Muscle of leg (tissue), 11 donors: Measurements from ENCODE around the gene CDK3. TPM values are rescaled to one million over a fixed set of nuclear protein-coding genes. Genes with fewer than 3 reads are reported as not detected.
"Not testable (repeated sequence)": the region's sequence is repeated elsewhere in the genome, so short reads cannot be mapped to it uniquely, and the experiment has no call there.

ENCODE experiments used
- DNase-seq: peaks from one replicate; pipeline ENCODE4 v3.0.0; 2013
- H3K27ac ChIP-seq: one replicate; pipeline ENCODE4 v1.5.1; 2013; ENCODE audit warnings: mild to moderate bottlenecking, low read length, control low read depth
- H3K27me3 ChIP-seq: one replicate; pipeline ENCODE4 v1.6.1; 2013; ENCODE audit warnings: low read length; ENCODE audit not compliant: control insufficient read depth, insufficient read depth
- H3K36me3 ChIP-seq: one replicate; pipeline ENCODE4 v1.6.1; 2013; ENCODE audit warnings: low read length; ENCODE audit not compliant: control insufficient read depth, insufficient read depth
- H3K4me1 ChIP-seq: one replicate; pipeline ENCODE4 v1.6.1; 2013; ENCODE audit warnings: low read length; ENCODE audit not compliant: control insufficient read depth, insufficient read depth
- H3K4me3 ChIP-seq: one replicate; pipeline ENCODE4 v1.5.1; 2013; ENCODE audit warnings: low read length, control low read depth
- H3K9me3 ChIP-seq: replicated peaks from 2 replicates; pipeline ENCODE4 v1.6.1; 2013; ENCODE audit warnings: low read depth, low read length; ENCODE audit not compliant: control insufficient read depth
- WGBS: methylation state at CpG from one replicate; pipeline ENCODE4 v1.1.5; 2013; ENCODE audit warnings: missing lambda C conversion rate; ENCODE audit not compliant: insufficient coverage; 5-methylcytosine and 5-hydroxymethylcytosine counted together
- polyA plus RNA-seq, 8 donors: library from polyadenylated mRNA; unstranded; fragments of 120-200 nt; gene quantifications; one replicate each; pipeline versions ENCODE4 v1.2.1 to v1.2.3, GENCODE V29; 2013; ENCODE audit warnings: inconsistent platforms in 1 of 8, low replicate concordance in 1 of 8; ENCODE audit not compliant: insufficient read length in 8 of 8, insufficient read depth in 1 of 8
- total RNA-seq: library from RNA; stranded (reverse); fragments of 120-200 nt; gene quantifications from one replicate; pipeline ENCODE4 v1.2.4, GENCODE V29; 2013

Gene CDK3
- total and polyA plus RNA-seq, 9 donors = 3.6 to 8.6 (median 6.9) TPM

DNA sequence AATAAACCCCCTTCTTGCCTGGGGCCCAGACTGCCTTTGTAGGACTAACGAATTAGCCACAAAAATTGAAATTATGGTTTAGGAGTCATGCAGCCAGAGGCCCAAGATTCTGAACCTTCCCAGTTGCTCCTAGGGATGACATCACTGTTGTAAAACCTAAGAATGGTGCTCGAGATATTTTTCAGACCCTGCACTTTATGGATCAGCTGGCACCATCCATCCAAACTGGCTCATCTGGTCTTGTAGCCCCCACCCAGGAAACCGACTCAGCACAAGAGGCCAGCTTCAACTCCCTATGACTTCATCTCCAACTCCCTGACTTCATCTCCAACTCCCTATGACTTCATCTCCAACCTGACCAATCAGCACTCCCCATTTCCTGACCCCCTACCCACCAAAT, 37.4 kb downstream of the CDK3 start:
- H3K9me3 ChIP-seq = no peaks in the 10 kb centered on the region
- no peak for DNase-seq
- H3K4me3 ChIP-seq = no peak overlapping the region
- WGBS = 85% methylated on average over 3 of the region's 3 CpGs
- H3K27me3 ChIP-seq = peaks cover 2% of the 10 kb centered on the region
- peaks cover 4% of the 10 kb centered on the region for H3K4me1 ChIP-seq
- H3K36me3 ChIP-seq = peaks cover 52% of the 10 kb centered on the region
- H3K27ac ChIP-seq = no peak overlapping the region

DNA sequence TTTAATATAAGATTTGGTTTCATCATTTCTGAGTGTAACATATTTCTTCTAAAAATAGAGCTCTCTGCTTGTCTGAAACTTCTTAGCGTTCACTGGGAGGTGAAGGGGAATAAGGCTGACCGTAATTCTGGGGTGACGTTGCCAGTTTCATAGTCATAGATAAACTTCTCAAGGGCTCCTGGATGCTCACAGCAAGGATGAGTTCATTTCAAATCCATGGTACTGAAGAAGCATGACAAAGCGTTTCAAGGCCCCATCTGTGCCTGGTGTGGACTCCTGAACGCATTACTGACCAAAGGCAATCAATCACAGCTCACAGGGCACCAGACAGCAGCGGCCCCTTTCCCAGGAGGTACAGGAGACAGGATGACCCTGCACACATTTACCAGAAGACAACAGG, 38.5 kb downstream of the CDK3 start:
- WGBS = 51% methylated on average over 3 of the region's 6 CpGs
- no peak overlapping the region for H3K27ac ChIP-seq
- H3K4me1 ChIP-seq = peaks cover 4% of the 10 kb centered on the region
- H3K36me3 ChIP-seq = peaks cover 62% of the 10 kb centered on the region
- H3K27me3 ChIP-seq = no peaks in the 10 kb centered on the region
- no peaks in the 10 kb centered on the region for H3K9me3 ChIP-seq
- no peak for DNase-seq
- no peak overlapping the region for H3K4me3 ChIP-seq

DNA sequence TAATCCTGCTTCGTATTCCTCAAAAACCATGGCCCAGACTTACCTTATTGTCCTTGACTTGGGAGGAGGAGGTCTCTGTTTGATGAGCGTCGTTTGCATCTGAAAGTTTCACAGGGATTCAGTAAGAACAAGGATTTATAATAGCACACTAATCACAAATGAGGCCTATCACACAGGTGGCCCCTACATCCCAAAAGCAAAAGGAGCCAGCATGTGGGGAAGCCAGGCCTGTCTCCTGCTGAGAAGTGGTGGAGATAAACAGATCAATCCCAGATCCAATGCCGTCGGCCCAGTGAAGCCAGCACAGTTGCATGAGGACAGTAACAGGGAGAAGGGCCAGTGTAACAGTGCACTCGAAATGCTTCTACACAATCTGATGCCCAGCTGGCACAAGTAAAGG, 39.7 kb downstream of the CDK3 start:
- 60% methylated on average over 2 of the region's 6 CpGs for WGBS

DNA sequence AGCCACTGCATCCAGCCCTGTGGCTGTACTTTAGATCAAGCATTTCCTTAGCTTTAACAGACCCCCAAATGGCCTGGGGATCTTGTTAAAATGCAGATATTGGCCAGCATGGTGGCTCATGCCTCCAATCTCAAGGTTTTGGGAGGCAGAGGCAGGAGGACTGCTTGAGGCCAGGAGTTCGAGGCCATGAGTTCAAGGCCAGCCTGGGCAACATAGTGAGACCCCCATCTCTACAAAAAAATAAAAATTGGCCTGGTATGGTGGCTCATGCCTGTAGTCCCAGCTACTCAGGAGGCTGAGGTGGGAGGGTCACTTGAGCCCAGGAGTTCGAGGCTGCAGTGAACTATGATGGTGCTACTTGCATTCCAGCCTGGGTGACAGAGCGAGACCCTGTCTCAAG, 42.2 kb downstream of the CDK3 start:
- H3K4me1 ChIP-seq, H3K27ac ChIP-seq, H3K27me3 ChIP-seq, DNase-seq, H3K9me3 ChIP-seq, H3K4me3 ChIP-seq: not testable (repeated sequence)
- 100% methylated on average over 2 of the region's 3 CpGs for WGBS
- peaks cover 92% of the 10 kb centered on the region for H3K36me3 ChIP-seq

More for the DNA sequence above, 39.7 kb downstream of the CDK3 start:
- no peak overlapping the region for H3K27ac ChIP-seq
- H3K4me3 ChIP-seq = no peak overlapping the region
- DNase-seq = no peak
- peaks cover 4% of the 10 kb centered on the region for H3K4me1 ChIP-seq
- no peaks in the 10 kb centered on the region for H3K27me3 ChIP-seq
- peaks cover 75% of the 10 kb centered on the region for H3K36me3 ChIP-seq
- H3K9me3 ChIP-seq = no peaks in the 10 kb centered on the region

DNA sequence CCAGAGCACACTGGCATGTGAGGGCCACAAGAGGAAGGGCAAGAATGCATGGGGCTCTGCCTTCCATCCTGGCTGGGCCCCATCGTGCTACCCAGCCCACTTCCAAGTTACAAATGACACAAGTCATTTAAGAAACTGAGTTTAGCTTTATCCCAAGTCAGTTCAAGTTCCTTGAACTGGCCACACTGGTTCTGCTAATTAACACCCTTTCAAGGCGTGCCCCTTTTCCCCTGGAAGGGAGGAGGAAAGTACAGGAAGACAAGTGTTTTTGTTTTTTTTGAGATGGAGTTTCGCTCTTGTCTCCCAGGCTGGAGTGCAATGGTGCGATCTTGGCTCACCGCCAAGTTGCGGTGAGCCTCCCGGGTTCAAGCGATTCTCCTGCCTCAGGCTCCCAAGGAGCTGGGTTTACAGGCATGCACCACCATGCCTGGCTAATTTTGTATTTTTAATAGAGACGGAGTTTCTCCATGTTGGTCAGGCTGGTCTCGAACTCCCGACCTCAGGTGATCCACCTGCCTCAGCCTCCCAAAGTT, 43.9 kb downstream of the CDK3 start:
- not testable (repeated sequence) for DNase-seq, H3K27ac ChIP-seq, H3K4me1 ChIP-seq, H3K9me3 ChIP-seq, H3K4me3 ChIP-seq, H3K27me3 ChIP-seq
- H3K36me3 ChIP-seq = peaks cover 91% of the 10 kb centered on the region
- WGBS = 100% methylated on average over 1 of the region's 11 CpGs

DNA sequence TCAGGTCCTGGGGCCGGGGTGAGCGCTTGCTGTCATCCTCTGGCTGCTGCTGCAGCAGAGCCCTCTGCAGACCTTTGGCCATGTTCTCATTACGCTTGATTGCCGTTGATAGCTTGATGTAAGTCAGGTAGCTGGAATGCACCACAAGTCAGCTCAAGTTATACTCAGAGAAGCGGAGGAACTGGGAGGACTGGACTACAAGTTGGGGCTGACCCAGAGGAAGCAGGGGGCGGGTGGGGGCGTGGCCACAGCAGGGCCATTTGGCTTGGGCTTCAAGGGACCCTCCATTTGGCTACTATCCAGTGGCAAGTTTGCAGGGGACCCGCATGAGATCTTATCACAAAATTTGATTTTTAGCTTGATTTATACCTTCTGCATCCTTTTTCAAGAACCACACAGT, 45.4 kb downstream of the CDK3 start:
- no peak for DNase-seq
- no peak overlapping the region for H3K4me3 ChIP-seq
- no peaks in the 10 kb centered on the region for H3K27me3 ChIP-seq
- no peak overlapping the region for H3K27ac ChIP-seq
- no peaks in the 10 kb centered on the region for H3K9me3 ChIP-seq
- no peaks in the 10 kb centered on the region for H3K4me1 ChIP-seq
- peaks cover 88% of the 10 kb centered on the region for H3K36me3 ChIP-seq
- 84% methylated on average over 8 of the region's 8 CpGs for WGBS

DNA sequence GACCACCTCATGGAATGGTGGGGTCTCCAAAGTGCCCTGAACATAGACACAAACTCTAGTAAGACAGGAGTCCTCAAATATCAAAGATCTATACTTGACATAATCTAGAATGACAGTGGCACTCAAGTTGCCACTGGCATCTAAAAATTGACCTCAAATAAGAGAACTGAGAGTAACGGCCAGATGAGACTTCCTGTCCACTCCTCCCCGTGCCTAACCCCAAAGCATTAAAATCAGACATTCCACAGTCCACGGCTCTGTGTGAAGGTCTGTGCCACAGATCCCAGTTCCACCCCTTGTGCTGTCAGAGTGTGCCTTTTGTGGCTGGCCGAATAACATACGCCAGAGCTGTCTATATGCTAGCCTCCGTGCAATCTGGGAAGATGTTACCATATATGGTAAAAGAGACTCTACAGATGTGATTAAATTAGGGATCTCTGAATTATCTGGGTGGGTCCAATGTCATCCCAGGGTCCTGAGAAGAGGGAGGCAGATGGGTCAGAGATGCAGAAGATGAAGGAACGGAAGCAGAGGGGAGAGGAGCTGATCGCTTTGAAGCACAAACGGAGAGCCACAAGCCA, 47.5 kb downstream of the CDK3 start:
- WGBS = 80% methylated on average over 7 of the region's 9 CpGs
- no peaks in the 10 kb centered on the region for H3K27me3 ChIP-seq
- DNase-seq = no peak
- no peaks in the 10 kb centered on the region for H3K9me3 ChIP-seq
- no peaks in the 10 kb centered on the region for H3K4me1 ChIP-seq
- H3K27ac ChIP-seq = no peak overlapping the region
- H3K4me3 ChIP-seq = no peak overlapping the region
- peaks cover 81% of the 10 kb centered on the region for H3K36me3 ChIP-seq

DNA sequence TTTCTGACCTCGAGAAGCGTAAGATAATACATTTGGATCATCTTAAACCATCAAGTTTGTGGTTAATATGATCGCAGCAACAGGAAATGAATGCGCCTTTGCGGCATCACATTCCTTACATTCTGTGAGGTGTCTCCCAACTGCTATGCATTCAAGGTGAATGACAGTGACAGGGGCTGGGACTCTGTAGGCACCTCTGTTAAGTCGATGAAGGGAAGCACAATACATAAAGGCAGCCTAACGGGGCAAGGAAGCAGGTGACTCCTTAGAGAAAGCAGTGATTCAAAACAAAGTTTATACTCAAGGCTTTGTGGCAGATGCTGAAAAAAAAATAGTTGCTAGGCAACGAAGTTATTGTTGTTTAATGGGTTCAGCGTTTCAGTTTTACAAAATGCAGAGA, 48.1 kb downstream of the CDK3 start:
- H3K27me3 ChIP-seq = no peaks in the 10 kb centered on the region
- DNase-seq = no peak
- no peak overlapping the region for H3K4me3 ChIP-seq
- no peaks in the 10 kb centered on the region for H3K9me3 ChIP-seq
- no peak overlapping the region for H3K27ac ChIP-seq
- WGBS = 74% methylated on average over 4 of the region's 9 CpGs
- no peaks in the 10 kb centered on the region for H3K4me1 ChIP-seq
- H3K36me3 ChIP-seq = peaks cover 79% of the 10 kb centered on the region

DNA sequence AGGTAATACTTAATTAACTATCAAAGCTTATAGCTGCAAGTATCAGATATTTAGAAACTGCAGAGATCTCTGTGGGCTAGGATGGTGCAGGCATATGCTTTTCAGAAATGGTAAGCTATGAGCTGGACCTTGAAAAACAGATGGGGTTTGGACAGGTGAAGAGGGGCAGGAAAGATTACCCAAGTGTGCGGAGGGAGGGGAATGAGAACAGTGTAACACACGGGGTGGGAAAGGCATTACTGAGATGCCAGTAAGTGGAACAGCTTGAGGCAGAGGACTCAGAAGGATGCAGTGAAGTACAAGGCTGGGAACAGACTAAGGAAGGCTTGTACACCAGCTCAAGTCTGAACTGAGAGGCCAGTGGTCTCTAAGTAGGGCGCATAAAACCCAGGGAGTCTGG, 48.6 kb downstream of the CDK3 start:
- Histone ChIP-seq H3K9me3 (no peaks in the 10 kb centered on the region), H3K4me1 (no peaks in the 10 kb centered on the region), H3K4me3 (no peak overlapping the region), H3K27ac (no peak overlapping the region), H3K27me3 (no peaks in the 10 kb centered on the region), H3K36me3 (peaks cover 79% of the 10 kb centered on the region)
- no peak for DNase-seq
- WGBS = 75% methylated on average over 2 of the region's 3 CpGs

DNA sequence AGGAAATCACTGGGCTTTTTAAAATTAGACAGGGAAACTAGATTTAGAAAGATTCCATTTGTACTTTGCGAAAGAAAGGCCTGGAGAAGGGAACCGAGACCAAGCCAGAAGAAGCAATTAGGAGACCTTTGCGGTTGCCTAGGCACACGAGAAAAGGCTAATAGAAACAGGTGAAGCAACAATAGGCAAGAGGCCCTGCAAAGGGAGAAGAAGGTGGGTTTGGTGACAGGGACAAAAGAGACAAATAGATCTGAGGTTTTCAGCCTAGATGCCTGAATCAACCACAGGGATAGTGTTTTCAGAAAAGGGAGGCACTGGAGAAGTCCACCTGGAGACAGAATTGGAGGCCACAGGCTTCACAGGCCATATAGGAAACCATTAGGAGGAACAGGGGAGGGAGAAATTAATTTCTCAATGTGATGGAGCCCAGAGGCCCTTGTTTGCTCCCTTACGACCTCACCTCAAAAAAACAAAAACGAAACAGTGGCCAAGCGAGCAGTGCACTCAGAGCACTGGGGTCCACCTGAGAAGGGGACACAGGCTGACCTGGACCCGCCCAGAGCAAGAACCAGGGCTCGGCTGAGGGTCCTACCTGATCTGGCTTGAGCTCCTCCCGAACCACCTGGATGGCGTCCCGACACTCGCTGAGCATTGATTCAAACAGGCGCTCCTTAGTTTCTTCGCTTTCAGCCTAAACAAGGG, 49.3 kb downstream of the CDK3 start:
- H3K36me3 ChIP-seq = peaks cover 73% of the 10 kb centered on the region
- no peaks in the 10 kb centered on the region for H3K9me3 ChIP-seq
- H3K27ac ChIP-seq = no peak overlapping the region
- DNase-seq = no peak
- WGBS = 93% methylated on average over 14 of the region's 15 CpGs
- no peak overlapping the region for H3K4me3 ChIP-seq
- H3K4me1 ChIP-seq = no peaks in the 10 kb centered on the region
- no peaks in the 10 kb centered on the region for H3K27me3 ChIP-seq
